ENCODE measurements around the gene EID2. TPM values are rescaled to one million over a fixed set of nuclear protein-coding genes. Genes with fewer than 3 reads are reported as not detected.

The EID2 gene
- total RNA-seq, 4 donors from 2014 or later: 3.8 to 15.5 (median 8.6) TPM

DNA sequence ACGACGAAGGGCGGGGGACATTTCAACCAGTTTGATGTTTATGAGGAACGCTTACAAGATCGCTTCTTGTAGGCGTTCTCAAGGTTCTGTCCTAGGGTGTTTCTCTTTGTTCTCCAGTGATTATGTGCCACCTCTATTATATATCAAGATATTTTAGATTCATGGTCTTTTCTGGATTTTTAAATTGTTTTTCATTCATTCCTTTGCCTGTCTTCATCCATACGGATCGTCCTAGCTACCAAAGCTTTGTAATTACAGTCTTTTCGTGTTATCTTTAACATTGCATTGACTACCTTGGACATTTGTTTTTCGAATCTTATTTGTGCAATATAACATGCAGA is 342 bp upstream of the EID2 start:
- intact Hi-C loops (cut with DNase I; ENCODE audit: low total_unique reads): no loop called here
- H3K36me3 ChIP-seq: no peaks in the 10 kb centered on the region
- H3K4me3 ChIP-seq: peak overlapping the region in 1 of 2 donors; percentile 63
- H3K4me1 ChIP-seq: peaks cover 0 to 4% of the 10 kb centered on the region in 2 donors
- H3K27me3 ChIP-seq: no peaks in the 10 kb centered on the region
- no peaks in the 10 kb centered on the region for H3K9me3 ChIP-seq
- DNase-seq: no peak
- H3K27ac ChIP-seq: peak overlapping the region; percentile 26 to 89
- TF ChIP-seq CTCF (IDR thresholded peaks at IDR 0.05) (no peak), POLR2A (IDR thresholded peaks at IDR 0.05) (no peak)

- Histone ChIP-seq H3K27me3 (no peaks in the 10 kb centered on the region), H3K36me3 (no peaks in the 10 kb centered on the region), H3K27ac (peak overlapping the region; percentile 89 to 99), H3K4me3 (peak overlapping the region; percentile 63 to 99), H3K4me1 (peaks cover 0 to 4% of the 10 kb centered on the region in 2 donors), H3K9me3 (no peaks in the 10 kb centered on the region)
- TF ChIP-seq POLR2A (IDR thresholded peaks at IDR 0.05) (no peak), CTCF (IDR thresholded peaks at IDR 0.05) (no peak)
- intact Hi-C loops (cut with DNase I; ENCODE audit: low total_unique reads): loop anchor here (10.0 kb wide), 1 partner anchor 64 kb away; no protein-coding TSS in a partner anchor
- DNase-seq: no peak
These were observed 820 bp downstream of the EID2 start for GRCh38 chr19:39539165-39539517.

DNA sequence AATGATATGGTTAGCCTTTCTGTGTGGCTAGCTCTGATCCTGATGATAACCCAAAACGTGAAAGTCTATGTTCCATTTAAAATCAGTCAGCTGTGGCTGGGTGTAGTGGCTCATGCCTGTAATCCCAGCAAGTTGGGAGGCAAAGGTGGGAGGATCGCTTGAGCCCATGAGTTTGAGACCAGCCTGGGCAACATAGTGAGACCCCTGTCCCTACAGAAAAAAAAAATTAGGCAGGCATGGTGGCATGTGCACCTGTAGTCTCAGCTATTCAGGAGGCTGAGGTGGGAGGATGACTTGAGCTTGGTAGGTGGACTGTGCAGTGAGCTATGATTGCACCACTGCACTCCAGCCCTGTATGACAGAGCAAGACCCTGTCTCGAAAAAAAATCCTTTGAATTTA is 6.2 kb downstream of the EID2 start:
- Histone ChIP-seq H3K36me3 (no peaks in the 10 kb centered on the region), H3K4me3 (no peak overlapping the region), H3K27ac (no peak overlapping the region), H3K4me1 (peaks cover 0 to 4% of the 10 kb centered on the region in 2 donors), H3K27me3 (no peaks in the 10 kb centered on the region), H3K9me3 (no peaks in the 10 kb centered on the region)
- no peak for DNase-seq
- intact Hi-C loops (cut with DNase I; ENCODE audit: low total_unique reads): loop anchor here (10.0 kb wide), 1 partner anchor 59 kb away; no protein-coding TSS in a partner anchor
- TF ChIP-seq POLR2A (IDR thresholded peaks at IDR 0.05) (no peak), CTCF (IDR thresholded peaks at IDR 0.05) (no peak)

GRCh38 chr19:39533003-39533512 is 6.9 kb downstream of the EID2 start:
- no peak for TF ChIP-seq POLR2A (IDR thresholded peaks at IDR 0.05)
- TF ChIP-seq CTCF (IDR thresholded peaks at IDR 0.05): no peak
- H3K27ac ChIP-seq: no peak overlapping the region
- DNase-seq: no peak
- H3K4me3 ChIP-seq: peak overlapping the region in 1 of 2 donors; percentile 81
- intact Hi-C loops (cut with DNase I; ENCODE audit: low total_unique reads): loop anchor here (10.0 kb wide), 1 partner anchor 58 kb away; no protein-coding TSS in a partner anchor
- no peaks in the 10 kb centered on the region for H3K9me3 ChIP-seq
- peaks cover 0 to 1% of the 10 kb centered on the region in 2 donors for H3K4me1 ChIP-seq
- no peaks in the 10 kb centered on the region for H3K36me3 ChIP-seq
- H3K27me3 ChIP-seq: no peaks in the 10 kb centered on the region

GRCh38 chr19:39532233-39533002 is 7.5 kb downstream of the EID2 start, which contains the start of gene EID2B:
Gene EID2B (minus strand): TSS chr19:39532852. CDS start chr19:39532802, 50 bp downstream.
- no peaks in the 10 kb centered on the region for H3K9me3 ChIP-seq
- peak; percentile 95 for DNase-seq
- peak within 1 kb of the TSS; percentile 55 to 81 for H3K4me3 ChIP-seq
- no peaks in the 10 kb centered on the region for H3K4me1 ChIP-seq
- intact Hi-C loops (cut with DNase I; ENCODE audit: low total_unique reads): loop anchor here (10.0 kb wide), 1 partner anchor 58 kb away; no protein-coding TSS in a partner anchor
- TF ChIP-seq POLR2A (IDR thresholded peaks at IDR 0.05) (peak; percentile 80), CTCF (IDR thresholded peaks at IDR 0.05) (peak; percentile 99 to 100 (median 100))
- no peaks in the 10 kb centered on the region for H3K27me3 ChIP-seq
- no peaks in the 10 kb centered on the region for H3K36me3 ChIP-seq
- H3K27ac ChIP-seq: peak within 1 kb of the TSS; percentile 82 to 88
